Activated T-cell treated with anti-CD3 and anti-CD28 coated beads for 1 hour (primary cell): ENCODE measurements around the gene COTL1.

Experiments used
- DNase-seq: peaks from one replicate; pipeline ENCODE4 v3.0.0-alpha.2; 2020; ENCODE audit warnings: low read depth

The COTL1 gene

GRCh38 chr16:84548971-84549844 is 68.7 kb downstream of the COTL1 start:
- peak; percentile 24 for DNase-seq

GRCh38 chr16:84548508-84548907 is 69.4 kb downstream of the COTL1 start:
- DNase-seq: no peak

DNA sequence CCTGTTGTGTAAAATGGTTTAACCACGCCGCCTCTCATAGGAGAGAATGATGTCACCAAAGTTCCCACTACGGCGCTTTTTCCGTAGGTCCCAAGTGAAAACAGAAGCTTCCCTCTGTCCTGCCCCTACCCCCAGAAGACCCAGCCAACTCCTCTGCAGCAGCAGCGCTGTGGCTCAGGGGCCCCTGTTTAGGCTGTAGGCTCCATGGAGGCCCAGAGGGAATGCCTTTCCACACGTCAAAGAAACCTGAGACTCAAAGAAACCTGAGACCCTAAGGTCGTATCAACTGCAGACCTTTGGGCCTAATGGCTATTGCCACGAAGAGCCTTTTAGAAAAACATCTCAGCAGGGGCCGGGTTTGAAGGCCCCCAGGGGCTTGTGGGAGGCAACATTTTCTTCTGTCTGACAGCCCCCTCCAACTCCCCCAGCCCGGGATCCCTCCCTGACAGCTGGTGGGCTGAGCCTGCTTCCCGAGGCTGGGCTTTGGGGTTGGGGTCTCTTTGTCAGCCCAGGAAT is 70.3 kb downstream of the COTL1 start:
- no peak for DNase-seq

DNA sequence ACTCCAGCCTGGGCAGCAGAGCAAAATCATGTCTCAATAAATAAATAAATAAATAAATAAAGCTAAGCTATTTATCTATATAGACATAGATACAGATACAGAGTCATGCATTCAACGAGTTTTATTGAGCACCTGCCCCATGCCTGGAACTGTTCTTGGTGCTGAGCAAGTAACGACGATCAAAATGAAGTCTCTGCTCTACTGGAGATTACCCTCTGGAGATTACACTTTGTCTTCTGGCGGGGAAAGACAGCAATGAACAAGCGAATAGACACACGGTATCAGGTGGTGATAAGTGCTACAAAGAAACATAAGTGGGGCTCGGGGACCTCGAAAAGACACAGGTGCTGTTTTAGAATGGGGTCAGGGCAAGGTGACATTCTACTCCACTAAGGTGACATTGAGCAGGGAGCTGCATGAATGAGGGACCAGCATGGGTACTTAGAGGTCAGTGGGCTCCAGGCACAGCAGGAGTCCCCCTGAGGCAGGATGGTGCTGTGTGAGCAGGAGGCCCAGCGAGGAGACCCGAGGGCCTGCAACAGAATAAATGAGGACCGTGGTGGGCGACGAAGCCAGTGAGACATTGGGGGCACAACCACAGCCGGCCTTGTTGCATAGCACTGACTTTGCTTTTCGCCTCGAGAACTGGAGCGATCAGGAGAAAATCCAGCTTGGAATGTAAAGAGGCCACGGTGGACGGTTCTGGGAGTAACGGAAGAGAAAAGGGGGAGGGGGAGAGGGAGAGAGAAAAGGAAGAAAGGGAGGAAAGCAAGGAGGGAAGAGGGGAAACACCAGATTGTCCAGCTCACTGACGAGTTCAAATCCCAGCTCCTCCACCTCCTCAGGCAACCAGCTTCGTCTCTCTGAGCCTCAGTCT is 71.0 kb downstream of the COTL1 start:
- DNase-seq: no peak

DNA sequence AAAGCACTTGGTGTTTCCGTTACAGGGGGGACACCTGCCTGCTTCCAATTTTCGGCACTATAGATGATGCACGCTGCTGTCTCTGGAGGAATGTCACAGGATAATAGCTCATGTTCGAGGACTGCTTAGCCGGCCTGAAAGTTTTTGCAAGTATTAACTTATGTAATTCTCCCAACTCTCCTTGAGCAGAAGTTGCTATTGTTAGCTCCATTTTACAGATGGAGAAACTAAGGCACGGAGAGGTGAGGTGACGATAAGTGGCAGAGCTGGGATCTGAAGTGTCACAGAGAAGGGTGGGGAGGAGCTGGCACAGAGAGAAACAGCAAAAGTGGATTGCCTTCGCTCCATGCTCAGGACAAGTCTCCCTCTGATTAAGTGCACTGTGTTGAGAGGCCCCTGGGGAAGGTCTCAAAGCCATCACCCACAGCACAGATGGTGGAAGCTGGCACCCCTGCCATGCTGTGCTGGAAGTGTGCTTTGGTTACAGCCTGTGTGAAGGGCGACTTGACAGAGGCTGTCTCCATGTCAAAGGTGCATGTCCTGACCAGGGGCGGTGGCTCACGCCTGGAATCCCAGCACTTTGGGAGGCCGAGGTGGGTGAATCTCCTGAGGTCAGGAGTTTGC is 72.7 kb downstream of the COTL1 start:
- DNase-seq: no peak

DNA sequence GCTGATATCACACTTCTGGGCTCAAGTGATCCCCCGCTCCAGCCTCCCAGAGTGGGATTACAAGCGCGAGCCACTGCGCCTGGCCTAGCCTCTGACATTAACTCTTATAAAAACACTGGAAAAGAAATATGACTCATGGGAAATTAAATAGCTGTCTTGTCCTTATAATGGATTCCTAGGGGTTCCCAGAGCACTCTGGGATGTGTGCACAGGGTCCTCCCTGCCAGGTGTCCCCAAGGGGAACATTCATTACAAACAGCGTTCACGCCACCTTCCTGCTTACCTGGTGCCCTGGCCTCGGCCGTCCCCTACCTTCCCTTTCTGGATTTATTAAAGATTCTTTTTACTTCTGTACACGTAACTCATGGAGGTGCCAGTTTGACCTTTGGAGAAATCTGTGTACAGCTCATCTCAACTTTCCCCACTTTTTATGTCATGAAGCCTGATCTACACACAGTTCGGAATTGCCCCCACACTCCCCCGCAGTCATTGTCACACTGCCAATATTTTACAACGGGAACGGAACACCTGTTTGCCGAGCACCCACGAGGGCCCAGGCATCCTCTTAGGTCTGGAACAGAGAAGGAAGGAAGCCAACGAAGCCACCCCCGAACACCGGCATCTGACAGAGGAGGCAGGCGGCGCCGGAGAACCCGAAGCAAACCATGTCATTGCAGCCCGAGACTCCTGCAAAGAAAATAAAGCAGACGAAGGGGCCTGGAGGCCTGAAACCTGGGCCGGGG is 73.7 kb downstream of the COTL1 start:
- peak; percentile 20 for DNase-seq

GRCh38 chr16:84543253-84543652 is 74.6 kb downstream of the COTL1 start:
- DNase-seq: no peak

DNA sequence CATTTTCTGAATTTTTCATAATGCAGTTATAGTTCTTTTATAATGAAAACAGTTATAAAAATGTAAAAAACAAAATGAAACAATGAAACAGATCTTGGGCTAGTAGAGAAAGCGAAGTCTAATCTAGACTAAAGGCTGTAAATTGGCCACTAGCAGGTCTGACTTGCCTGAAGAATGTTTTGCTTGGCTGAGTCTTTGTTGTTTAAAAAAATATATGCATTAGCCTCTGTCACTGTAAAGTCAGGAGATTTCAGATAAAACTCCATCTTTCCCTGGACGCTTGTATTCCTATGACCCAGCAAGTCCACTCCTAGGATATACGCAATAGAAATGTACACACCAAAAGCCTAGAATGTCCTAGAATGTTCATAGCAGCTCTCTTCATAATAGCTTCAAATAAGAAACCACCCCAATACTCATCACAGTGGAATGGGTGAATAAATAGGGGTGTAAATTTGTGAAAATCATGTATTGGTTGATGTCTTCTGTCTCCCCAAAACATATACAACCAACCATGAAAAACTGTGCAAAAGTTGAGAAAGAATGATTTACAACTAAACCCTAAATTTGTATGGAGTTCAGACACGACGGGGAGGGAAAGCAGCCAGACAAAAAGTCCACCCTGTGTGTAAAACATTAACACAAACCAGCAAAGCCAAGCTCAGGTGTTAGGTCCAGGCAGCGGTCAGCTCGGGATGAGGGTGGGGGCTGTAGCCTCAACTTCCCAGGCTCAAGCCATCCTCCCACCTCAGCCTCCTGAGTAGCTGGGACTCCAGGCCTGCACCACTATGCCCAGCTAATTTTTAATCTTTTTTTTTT is 75.7 kb downstream of the COTL1 start:
- no peak for DNase-seq

GRCh38 chr16:84540194-84540593 is 77.7 kb downstream of the COTL1 start:
- DNase-seq: no peak

- no peak for DNase-seq
These were observed 79.5 kb downstream of the COTL1 start for GRCh38 chr16:84538222-84538840.

GRCh38 chr16:84537491-84538151 is 80.3 kb downstream of the COTL1 start:
- no peak for DNase-seq

GRCh38 chr16:84535851-84536250 is 82.0 kb downstream of the COTL1 start:
- no peak for DNase-seq

- DNase-seq: no peak
These were observed 82.5 kb downstream of the COTL1 start for GRCh38 chr16:84535408-84535807.

DNA sequence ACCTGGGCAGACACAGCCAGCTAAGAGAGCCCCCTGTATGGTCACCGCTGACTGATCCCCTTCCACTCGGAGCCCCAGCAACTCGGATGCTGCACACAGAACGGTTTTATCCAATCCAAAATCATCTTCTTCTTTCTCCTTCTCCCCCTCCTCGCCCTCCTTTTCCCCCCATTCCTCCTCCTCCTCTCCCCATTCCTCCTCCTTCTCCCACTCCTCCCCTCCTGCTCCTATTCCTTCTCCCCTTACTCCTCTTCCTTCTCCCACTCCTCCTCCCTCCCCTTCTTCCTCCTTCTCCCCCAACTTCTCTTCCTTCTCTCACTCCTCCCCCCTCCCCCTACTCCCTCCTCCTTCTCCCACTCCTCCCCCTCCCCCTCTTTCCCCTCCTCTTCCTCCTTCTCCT is 83.1 kb downstream of the COTL1 start:
- DNase-seq: no peak

DNA sequence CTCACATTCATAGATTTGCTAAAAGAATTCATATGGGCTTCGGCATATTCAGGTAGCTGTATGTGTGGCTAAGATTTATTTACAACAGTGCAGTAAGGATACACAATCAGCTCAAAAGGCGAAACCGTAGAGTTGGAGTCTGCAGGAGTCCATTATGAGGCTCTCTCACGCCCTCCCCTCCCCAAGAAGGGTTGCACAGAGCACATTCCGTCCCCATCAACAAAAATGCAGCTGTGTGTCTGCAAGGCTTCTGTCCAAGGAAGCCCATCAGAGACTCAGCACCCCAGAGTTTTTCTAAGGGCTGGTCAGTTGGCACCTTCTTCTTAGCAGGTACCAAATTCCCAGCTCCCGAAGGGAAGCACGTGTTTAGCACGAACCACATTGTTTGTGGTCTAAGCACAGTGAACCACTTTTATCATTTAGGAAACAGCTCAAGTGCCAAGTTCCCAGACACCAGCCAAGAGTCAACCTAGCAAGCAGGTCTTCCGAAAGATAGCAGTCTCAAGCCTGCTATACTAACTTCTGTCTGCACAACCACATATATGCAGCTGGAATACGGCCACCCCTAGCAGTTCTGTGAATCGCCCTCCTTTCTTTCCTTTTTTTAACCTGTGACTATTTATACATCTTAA is 84.9 kb downstream of the COTL1 start:
- no peak for DNase-seq

GRCh38 chr16:84532291-84532724 is 85.6 kb downstream of the COTL1 start:
- no peak for DNase-seq

DNA sequence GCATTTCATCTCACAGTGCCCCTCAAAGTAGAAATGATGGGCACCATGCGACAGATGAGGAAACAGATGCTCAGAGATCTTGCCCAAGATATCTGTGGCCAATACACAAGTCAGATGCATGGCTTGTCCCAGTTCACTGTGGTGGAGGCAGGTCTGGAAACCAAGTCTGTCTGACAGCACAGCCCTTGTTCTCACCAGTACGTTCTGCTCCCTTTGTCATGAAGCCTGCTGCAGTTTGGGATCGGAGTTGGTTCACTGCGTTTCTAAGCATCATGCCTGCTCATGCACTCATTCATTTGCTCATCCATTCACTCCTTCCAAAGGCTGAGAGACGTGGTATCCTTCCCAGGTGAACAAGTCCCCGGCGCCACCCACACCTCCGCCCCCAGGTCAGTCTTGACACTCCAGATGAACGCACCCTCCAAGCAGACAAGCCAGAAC is 86.2 kb downstream of the COTL1 start:
- no peak for DNase-seq

GRCh38 chr16:84530590-84530989 is 87.3 kb downstream of the COTL1 start:
- no peak for DNase-seq

DNA sequence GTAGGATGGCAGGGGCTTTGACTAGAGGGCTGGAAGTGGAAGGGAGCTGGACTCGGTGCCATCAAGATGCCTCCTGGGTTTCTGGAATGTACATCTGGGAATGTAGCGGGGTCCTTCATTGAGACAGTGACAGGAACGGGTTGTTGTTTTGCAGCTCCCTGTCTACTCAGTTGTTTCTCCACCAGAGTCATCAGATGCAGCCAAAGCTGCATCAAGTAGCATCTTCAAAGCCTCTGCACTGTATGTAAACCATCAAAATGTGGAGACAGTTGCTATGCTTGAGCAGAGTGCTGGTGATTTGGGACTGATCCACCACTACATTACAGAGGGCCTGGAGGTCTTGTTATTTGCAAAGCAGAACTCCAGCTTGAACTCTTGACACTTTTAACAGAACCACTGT is 88.3 kb downstream of the COTL1 start:
- no peak for DNase-seq
